ENCODE measurements around the gene STMND1.

STMND1 gene

GRCh38 chr6:17125407-17125806 is 23.6 kb downstream of the STMND1 start:
- in situ Hi-C loops (cut with HindIII; ENCODE audit: low sequenced_read_pairs) = no loop called here
- H3K4me3 ChIP-seq (ENCODE audit: low read depth, low read length) = no peak overlapping the region
- DNase-seq (ENCODE audit: low read depth, low spot score) = no peak
- TF ChIP-seq CTCF (IDR thresholded peaks at IDR 0.05; ENCODE audit: low read depth, low read length) = no peak

- no peak overlapping the region for H3K4me3 ChIP-seq (ENCODE audit: low read depth, low read length)
- TF ChIP-seq CTCF (IDR thresholded peaks at IDR 0.05; ENCODE audit: low read depth, low read length) = no peak
- in situ Hi-C loops (cut with HindIII; ENCODE audit: low sequenced_read_pairs) = no loop called here
- DNase-seq (ENCODE audit: low read depth, low spot score) = no peak
These were observed 28.9 kb downstream of the STMND1 start for GRCh38 chr6:17130786-17131185.

- no peak for TF ChIP-seq CTCF (IDR thresholded peaks at IDR 0.05; ENCODE audit: low read depth, low read length)
- H3K4me3 ChIP-seq (ENCODE audit: low read depth, low read length) = no peak overlapping the region
- DNase-seq (ENCODE audit: low read depth, low spot score) = no peak
- in situ Hi-C loops (cut with HindIII; ENCODE audit: low sequenced_read_pairs) = no loop called here
These were observed 31.1 kb downstream of the STMND1 start for GRCh38 chr6:17132967-17133366.

- no peak for TF ChIP-seq CTCF (IDR thresholded peaks at IDR 0.05; ENCODE audit: low read depth, low read length)
- DNase-seq (ENCODE audit: low read depth, low spot score) = no peak
- in situ Hi-C loops (cut with HindIII; ENCODE audit: low sequenced_read_pairs) = no loop called here
- no peak overlapping the region for H3K4me3 ChIP-seq (ENCODE audit: low read depth, low read length)
These were observed 36.2 kb downstream of the STMND1 start for GRCh38 chr6:17138033-17138432.

GRCh38 chr6:17144016-17144415 is 42.2 kb downstream of the STMND1 start:
- in situ Hi-C loops (cut with HindIII; ENCODE audit: low sequenced_read_pairs) = no loop called here
- no peak overlapping the region for H3K4me3 ChIP-seq (ENCODE audit: low read depth, low read length)

GRCh38 chr6:17149571-17149970 is 47.7 kb downstream of the STMND1 start:
- no peak for TF ChIP-seq CTCF (IDR thresholded peaks at IDR 0.05; ENCODE audit: low read depth, low read length)
- no peak overlapping the region for H3K4me3 ChIP-seq (ENCODE audit: low read depth, low read length)
- DNase-seq (ENCODE audit: low read depth, low spot score) = no peak
- in situ Hi-C loops (cut with HindIII; ENCODE audit: low sequenced_read_pairs) = no loop called here

More at GRCh38 chr6:17144016-17144415, 42.2 kb downstream of the STMND1 start:
- TF ChIP-seq CTCF (IDR thresholded peaks at IDR 0.05; ENCODE audit: low read depth, low read length) = no peak
- no peak for DNase-seq (ENCODE audit: low read depth, low spot score)

GRCh38 chr6:17150096-17150495 is 48.2 kb downstream of the STMND1 start:
- in situ Hi-C loops (cut with HindIII; ENCODE audit: low sequenced_read_pairs) = no loop called here
- no peak overlapping the region for H3K4me3 ChIP-seq (ENCODE audit: low read depth, low read length)
- no peak for TF ChIP-seq CTCF (IDR thresholded peaks at IDR 0.05; ENCODE audit: low read depth, low read length)
- DNase-seq (ENCODE audit: low read depth, low spot score) = no peak

Data from astrocyte of the spinal cord (primary cell).